PFSK-1 (cell line): Measurements from ENCODE around the gene EVI5.

Experiments used
- FOXP2 ChIP-seq: optimal IDR thresholded peaks from 2 replicates; pipeline ENCODE3; 2011; ENCODE audit warnings: borderline replicate concordance, control low read depth, inconsistent platforms; ENCODE audit not compliant: insufficient read depth; ENCODE audit errors: extremely low read length, extremely low read depth
- POLR2AphosphoS5 ChIP-seq: IDR thresholded peaks from 2 replicates; pipeline ENCODE4 v1.6.1; 2012; ENCODE audit warnings: low read depth, mild to moderate bottlenecking, control low read depth, low read length, moderate library complexity
- REST ChIP-seq, 2 experiments: IDR thresholded peaks; 2 replicates each; pipeline versions ENCODE4 v1.6.1 to v1.8.0; 2011 to 2012; ENCODE audit warnings: low read depth in 2 of 2, low read length in 2 of 2, control low read depth in 1 of 2, inconsistent platforms in 1 of 2, mild to moderate bottlenecking in 1 of 2, moderate library complexity in 1 of 2; ENCODE audit not compliant: insufficient read depth in 1 of 2
- SIN3A ChIP-seq: IDR thresholded peaks from 2 replicates; pipeline ENCODE4 v1.6.1; 2012; ENCODE audit warnings: mild to moderate bottlenecking, low read length, moderate library complexity, borderline replicate concordance; ENCODE audit not compliant: insufficient read depth
- TAF1 ChIP-seq: IDR thresholded peaks from 2 replicates; pipeline ENCODE4 v1.6.1; 2012; ENCODE audit warnings: low read length, control low read depth, borderline replicate concordance; ENCODE audit not compliant: insufficient read depth

- TF ChIP-seq POLR2AphosphoS5 (no peak), TAF1 (no peak), REST (IDR thresholded peaks at IDR 0.05; ENCODE audit: insufficient read depth in 1 of 2, low read depth in 2 of 2, low read length in 2 of 2) (no peak), SIN3A (no peak), FOXP2 (no peak)
These were observed 299.3 kb downstream of the EVI5 start for GRCh38 chr1:92485381-92486250.
